Adipocyte (in vitro differentiated cells): ENCODE results near the gene MKLN1.
"Not testable (repeated sequence)": the region's sequence is repeated elsewhere in the genome, so short reads cannot be mapped to it uniquely, and the experiment has no call there.

Experiments
- DNase-seq: peaks from one replicate; pipeline ENCODE4 v3.0.0-alpha.2; 2015; ENCODE audit warnings: low read depth
- H3K27me3 ChIP-seq: replicated peaks from 2 replicates; pipeline ENCODE4 v1.7.0; 2013; ENCODE audit warnings: mild to moderate bottlenecking, low read length, moderate library complexity; ENCODE audit not compliant: control insufficient read depth, insufficient read depth
- H3K36me3 ChIP-seq: 2 replicates; pipeline ENCODE4 v1.7.0; 2013; ENCODE audit warnings: low read length, mild to moderate bottlenecking, moderate library complexity; ENCODE audit not compliant: control insufficient read depth, insufficient read depth, severe bottlenecking
- H3K4me1 ChIP-seq: 2 replicates; pipeline ENCODE4 v1.7.0; 2013; ENCODE audit warnings: mild to moderate bottlenecking, low read length, moderate library complexity; ENCODE audit not compliant: control insufficient read depth, insufficient read depth
- H3K4me3 ChIP-seq: 2 replicates; pipeline ENCODE4 v1.7.0; 2013; ENCODE audit warnings: mild to moderate bottlenecking, low read length, moderate library complexity
- H3K9ac ChIP-seq: 2 replicates; pipeline ENCODE4 v1.7.0; 2013; ENCODE audit warnings: mild to moderate bottlenecking, low read length, moderate library complexity
- H3K9me3 ChIP-seq: 2 replicates; pipeline ENCODE4 v1.7.0; 2013; ENCODE audit warnings: mild to moderate bottlenecking, low read length, moderate library complexity; ENCODE audit not compliant: control insufficient read depth

MKLN1 gene

DNA sequence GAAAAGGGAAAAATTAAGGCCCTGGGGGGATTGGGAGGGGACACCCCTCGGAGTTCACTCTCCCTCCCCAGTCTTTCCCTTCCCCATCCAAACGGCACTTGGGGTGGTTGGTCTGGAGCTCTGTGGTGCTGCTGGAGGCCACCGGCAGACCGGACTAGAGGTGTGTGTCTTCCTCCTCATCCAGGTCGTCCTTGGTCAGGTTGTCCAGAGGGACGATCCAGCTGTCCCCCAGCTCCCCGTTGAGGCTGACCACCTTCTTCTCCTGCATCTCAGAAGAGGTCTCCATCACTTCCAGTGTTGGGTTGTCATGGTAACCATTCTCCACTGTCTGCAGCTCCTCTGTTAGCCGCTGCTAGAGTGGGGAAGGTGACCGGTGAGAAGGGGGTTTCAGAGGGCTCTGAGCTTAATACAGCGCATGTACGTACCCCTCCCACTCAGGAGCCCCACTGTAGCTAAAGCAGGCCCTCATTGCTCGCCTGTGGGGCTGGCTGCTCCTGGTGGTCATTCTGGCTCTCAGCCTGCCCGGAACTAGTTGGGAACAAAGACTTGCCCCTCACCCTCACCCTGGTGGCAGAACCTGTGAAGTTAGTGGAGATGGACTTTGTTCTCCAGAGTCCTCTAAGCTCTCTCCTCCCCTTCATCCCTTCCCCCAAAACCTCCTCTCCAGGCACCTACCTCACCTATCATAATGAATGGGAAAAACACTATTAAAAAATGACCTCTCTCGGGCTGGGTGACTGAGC, 176.7 kb downstream of the MKLN1 start:
- H3K9ac ChIP-seq = no peak overlapping the region
- no peak overlapping the region for H3K4me3 ChIP-seq
- no peaks in the 10 kb centered on the region for H3K27me3 ChIP-seq
- H3K36me3 ChIP-seq = peaks cover 8% of the 10 kb centered on the region
- H3K4me1 ChIP-seq = peaks cover 22% of the 10 kb centered on the region
- no peaks in the 10 kb centered on the region for H3K9me3 ChIP-seq
- no peak for DNase-seq

DNA sequence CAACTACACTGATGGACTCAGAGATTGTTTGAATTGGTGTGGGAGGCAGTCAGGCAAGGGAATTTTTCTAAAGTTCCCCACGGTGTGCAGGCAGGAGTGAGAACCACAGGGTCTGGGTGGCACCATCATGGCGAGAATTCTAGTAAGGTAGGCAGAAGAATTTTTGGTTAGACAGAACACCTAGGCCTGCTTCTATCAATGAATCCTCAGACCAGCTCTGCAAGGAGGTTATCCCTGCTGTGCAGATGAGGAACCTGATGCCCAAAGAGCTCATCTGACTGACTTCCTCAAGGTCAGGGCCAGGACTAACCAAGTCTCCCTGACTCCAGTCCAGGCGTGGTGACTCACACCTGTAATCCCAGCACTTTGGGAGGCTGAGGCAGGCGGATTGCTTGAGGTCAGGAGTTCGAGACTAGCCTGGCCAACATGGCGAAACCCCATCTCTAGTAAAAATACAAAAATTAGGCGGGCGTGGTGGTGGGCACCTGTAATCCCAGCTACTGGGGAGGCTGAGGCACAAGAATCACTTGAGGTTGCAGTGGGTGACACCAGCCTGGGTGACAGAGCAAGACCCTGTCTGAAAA, 177.5 kb downstream of the MKLN1 start:
- not testable (repeated sequence) for H3K27me3 ChIP-seq, DNase-seq, H3K9ac ChIP-seq, H3K9me3 ChIP-seq, H3K36me3 ChIP-seq, H3K4me3 ChIP-seq
- peaks cover 22% of the 10 kb centered on the region for H3K4me1 ChIP-seq

DNA sequence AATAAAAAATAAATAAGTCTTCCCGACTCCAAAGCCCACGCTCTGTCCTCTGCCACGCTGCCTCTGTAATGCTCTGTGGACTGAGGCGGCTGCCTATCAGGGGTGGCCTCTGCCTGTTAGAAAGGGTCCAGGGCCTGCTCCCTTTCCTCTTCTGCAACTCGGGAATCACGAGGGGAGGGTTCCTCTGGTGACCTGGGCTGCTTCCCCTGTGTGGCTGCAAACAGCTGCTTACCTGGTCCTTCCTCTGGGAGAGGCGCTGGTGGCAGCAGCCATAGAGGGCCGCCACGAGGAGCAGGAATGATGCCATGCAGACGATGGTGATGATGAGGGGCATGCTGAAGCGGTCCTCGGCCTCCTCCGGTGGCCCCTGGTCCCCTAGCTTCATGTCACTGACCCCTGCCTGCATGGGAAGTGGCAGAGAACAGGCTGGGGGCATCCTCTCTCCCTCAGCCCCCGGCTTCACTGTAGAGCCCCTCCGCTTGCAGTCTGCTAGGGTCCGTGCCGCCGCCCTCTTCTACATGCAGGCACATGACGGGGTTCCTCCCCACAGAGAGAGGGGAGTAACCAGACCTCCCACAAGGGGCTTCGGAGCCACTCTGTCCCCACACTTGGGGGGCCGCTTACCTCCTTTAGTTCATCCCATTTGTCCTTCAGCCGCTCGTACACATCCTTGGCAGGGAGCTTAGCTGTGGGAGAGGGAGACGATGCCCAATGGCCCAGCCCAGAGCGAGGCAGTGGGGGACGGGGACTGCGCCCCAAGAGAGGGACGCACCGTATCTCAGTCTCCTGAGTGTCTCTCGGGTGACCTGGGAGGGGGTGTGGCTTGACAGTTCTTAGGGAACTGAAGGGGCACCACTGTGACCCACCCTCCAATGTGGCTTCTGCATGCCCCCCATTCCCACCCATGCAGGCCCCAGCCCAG, 178.2 kb downstream of the MKLN1 start:
- H3K36me3 ChIP-seq = no peaks in the 10 kb centered on the region
- no peak overlapping the region for H3K4me3 ChIP-seq
- peaks cover 22% of the 10 kb centered on the region for H3K4me1 ChIP-seq
- no peaks in the 10 kb centered on the region for H3K9me3 ChIP-seq
- no peaks in the 10 kb centered on the region for H3K27me3 ChIP-seq
- H3K9ac ChIP-seq = no peak overlapping the region
- DNase-seq = no peak

DNA sequence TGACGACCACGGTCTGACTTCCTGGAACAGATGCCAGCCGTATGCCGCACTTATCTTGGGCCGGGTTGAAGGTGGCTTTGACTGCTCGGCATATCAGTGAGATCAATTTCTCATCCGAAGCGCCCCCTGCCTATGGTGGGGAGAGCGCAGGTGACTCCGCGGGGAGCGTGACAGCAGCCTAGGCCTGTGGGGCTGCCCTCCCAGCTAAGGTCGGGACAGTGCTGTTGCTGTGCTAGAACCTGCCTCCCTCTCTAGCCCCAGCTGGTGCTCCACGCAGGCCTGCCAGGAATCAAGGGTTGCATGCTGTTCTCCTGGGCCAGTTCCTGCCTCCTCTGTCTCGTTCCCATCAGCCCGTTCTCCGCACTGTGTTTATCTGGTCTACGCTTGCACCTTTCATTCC, 178.9 kb downstream of the MKLN1 start:
- no peaks in the 10 kb centered on the region for H3K27me3 ChIP-seq
- H3K4me1 ChIP-seq = peaks cover 22% of the 10 kb centered on the region
- H3K9ac ChIP-seq = no peak overlapping the region
- H3K4me3 ChIP-seq = no peak overlapping the region
- no peaks in the 10 kb centered on the region for H3K36me3 ChIP-seq
- no peak for DNase-seq
- no peaks in the 10 kb centered on the region for H3K9me3 ChIP-seq

DNA sequence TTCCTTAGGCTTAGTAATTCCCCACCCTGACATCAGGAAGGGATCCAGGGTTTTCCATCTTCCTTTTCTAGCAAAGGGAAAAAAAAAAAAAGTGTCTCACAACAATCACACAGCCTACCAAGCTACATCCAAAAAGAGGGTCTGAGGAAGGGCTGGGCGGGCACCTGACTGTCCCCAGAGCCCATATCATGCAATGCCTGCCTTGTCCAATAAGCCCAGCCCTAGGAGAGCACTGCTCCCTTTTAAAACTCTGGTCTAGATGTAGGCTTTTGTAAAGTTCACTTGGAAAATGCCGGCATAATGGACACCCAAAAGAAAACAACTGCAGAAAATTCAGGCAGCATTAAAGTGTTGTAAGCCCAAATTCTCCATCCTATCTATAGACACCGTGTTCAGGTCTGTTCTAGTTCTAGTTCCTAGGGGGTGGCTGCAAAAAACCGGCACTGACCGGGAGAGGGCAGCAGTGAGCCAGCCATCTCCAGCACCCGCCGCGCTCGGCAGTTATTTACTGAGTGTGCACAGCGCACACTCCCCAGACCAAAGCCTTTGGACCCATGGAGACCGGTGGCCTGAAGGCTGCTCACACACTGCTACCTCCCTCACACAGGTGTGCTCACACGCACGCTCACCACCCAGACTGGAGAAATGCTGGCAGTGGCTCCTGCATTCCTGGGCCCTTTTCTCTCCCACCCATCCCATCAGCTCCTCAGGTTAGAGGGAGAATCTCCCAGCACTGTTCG, 180.1 kb downstream of the MKLN1 start:
- H3K36me3 ChIP-seq = no peaks in the 10 kb centered on the region
- peak; percentile 75 for DNase-seq
- no peaks in the 10 kb centered on the region for H3K9me3 ChIP-seq
- H3K9ac ChIP-seq = peak overlapping the region; percentile 36
- H3K4me1 ChIP-seq = peaks cover 14% of the 10 kb centered on the region
- H3K4me3 ChIP-seq = no peak overlapping the region
- H3K27me3 ChIP-seq = no peaks in the 10 kb centered on the region

DNA sequence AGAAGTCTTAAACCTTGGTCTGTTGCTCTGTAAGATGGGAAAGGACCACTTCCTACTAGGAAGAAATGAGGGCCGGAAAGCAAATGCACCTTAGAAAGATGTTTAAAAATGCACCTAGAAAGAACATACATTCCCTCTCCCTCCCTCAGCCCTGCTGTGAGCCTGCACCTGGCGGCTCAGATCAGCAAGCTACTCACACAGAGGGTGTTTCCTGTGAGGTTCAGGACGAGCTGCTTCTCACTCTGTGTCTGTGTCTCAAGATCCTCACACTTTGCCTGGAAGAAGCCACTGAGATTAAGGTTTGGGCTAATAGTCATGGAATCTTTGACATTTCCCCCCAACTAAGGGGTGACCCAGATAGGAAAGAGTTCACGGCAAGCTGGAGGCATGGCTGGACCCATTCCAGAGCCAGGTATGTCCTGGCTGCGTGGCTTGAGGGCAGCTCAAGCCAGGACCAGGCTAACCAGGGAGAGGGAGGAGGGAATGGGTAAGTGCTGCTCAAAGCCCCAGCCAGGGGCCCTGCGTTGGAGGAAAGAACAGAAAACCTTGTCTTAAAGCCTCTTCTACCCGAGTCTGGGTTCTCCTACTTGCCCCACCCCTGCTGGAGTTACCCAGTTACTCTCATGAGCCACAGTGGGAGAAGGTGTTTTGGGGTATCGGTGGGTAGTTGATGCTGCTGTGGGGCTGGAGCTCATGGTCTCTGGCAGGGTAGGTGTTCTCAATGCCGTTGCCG, 181.2 kb downstream of the MKLN1 start:
- no peaks in the 10 kb centered on the region for H3K27me3 ChIP-seq
- H3K4me3 ChIP-seq = no peak overlapping the region
- H3K36me3 ChIP-seq = no peaks in the 10 kb centered on the region
- no peak for DNase-seq
- H3K4me1 ChIP-seq = peaks cover 7% of the 10 kb centered on the region
- no peaks in the 10 kb centered on the region for H3K9me3 ChIP-seq
- no peak overlapping the region for H3K9ac ChIP-seq

DNA sequence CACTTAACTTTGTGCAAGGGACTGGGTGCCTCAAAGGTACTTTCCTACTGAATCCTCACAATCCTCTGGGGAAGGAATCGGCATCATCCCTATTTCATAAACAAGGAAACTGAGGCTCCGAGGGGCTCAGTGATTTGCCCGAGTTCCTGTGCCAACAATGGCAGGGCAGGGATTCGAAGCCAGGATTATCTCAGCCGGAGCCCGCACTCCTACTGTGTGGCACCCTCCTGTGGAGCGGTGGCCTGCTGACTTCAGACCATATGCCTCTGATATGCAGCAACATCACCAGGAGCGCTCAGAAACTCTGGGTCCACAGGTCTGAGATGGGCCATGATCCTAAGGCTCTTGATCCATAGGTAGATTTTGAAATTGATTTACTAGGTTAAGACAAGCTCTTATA, 182.1 kb downstream of the MKLN1 start:
- Histone ChIP-seq H3K9me3 (no peaks in the 10 kb centered on the region), H3K4me3 (no peak overlapping the region), H3K27me3 (no peaks in the 10 kb centered on the region), H3K9ac (no peak overlapping the region), H3K4me1 (peaks cover 7% of the 10 kb centered on the region), H3K36me3 (no peaks in the 10 kb centered on the region)
- DNase-seq = no peak

DNA sequence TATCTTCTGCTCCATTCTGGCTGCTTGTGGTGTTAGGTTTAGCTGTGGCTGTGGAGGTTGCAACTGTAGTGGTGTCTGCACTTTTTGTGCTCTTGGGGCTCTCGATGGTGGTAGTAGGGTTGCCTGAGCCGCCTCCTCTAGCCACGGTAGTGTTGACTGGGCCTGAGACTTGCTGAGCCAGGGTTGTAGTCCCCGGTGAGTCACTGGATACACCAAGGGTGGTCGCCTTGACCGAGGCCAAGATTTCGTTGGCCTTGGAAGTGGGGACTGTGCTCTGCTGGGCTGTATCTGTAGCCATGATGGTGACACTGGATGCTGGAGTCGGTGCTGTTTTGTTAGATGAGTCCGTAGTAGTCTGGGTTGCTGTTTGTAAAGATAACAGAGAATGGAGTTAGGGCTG, 183.4 kb downstream of the MKLN1 start:
- Histone ChIP-seq H3K4me3 (no peak overlapping the region), H3K9me3 (no peaks in the 10 kb centered on the region), H3K36me3 (no peaks in the 10 kb centered on the region), H3K4me1 (peaks cover 11% of the 10 kb centered on the region), H3K27me3 (no peaks in the 10 kb centered on the region), H3K9ac (no peak overlapping the region)
- DNase-seq = no peak

DNA sequence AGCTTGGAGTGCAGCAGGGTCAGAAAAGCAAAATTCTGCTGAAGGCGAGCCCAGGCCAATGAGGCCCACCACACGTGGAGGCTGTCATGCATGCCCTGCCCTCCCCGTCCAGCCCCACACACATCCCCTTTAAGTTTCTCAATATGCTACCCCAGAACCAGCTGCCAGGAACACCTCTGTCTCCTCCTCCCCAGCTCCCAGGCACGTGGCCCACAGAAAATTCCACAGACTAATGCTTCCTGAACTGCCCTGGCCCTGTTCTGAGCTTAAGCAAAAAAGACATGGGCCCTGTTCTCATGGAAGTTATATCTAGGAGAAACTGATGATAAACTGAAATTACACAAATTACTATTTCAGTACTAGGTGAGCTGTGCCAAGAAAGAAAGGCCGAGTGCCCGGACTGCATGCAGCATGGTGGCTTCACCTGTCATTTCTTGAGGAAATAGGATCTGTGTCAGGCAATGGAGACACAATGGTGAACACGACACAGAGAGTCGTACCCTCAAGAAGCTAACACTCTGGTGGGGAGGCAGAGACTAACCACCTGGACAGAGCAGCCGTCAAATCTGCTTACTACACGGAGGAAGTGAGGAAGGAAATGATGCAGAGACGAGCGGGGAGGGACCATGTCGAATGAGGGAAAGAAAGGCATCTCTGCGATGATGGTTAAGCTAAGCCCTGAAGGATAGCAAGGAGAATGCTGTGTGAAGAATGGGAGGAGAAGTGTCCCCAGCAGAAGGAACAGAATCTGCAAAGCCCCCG, 184.3 kb downstream of the MKLN1 start:
- Histone ChIP-seq H3K36me3 (no peaks in the 10 kb centered on the region), H3K9me3 (no peaks in the 10 kb centered on the region), H3K9ac (no peak overlapping the region), H3K4me3 (no peak overlapping the region), H3K4me1 (peaks cover 11% of the 10 kb centered on the region), H3K27me3 (no peaks in the 10 kb centered on the region)
- no peak for DNase-seq
